Fibroblast of lung (primary cell): ENCODE measurements around the gene SEC14L5. TPM values are rescaled to one million over a fixed set of nuclear protein-coding genes. Genes with fewer than 3 reads are reported as not detected.
A peak's percentile ranks its signal among the peaks of the same experiment; 100 is the strongest.

Source experiments
- DNase-seq, 2 donors: peaks; one replicate each; pipeline versions ENCODE4 v3.0.0 to v3.0.0-alpha.2; 2010; ENCODE audit warnings: low read depth in 2 of 2
- H2AFZ ChIP-seq: 2 replicates; pipeline ENCODE4 v1.5.1; 2012; ENCODE audit warnings: low read length, control low read depth, inconsistent platforms
- H3K27ac ChIP-seq: 2 replicates; pipeline ENCODE4 v1.5.1; 2011; ENCODE audit warnings: low read length, control low read depth; ENCODE audit not compliant: insufficient read depth
- H3K27me3 ChIP-seq: 2 replicates; pipeline ENCODE4 v1.5.1; 2011; ENCODE audit warnings: mild to moderate bottlenecking, low read length; ENCODE audit not compliant: control insufficient read depth, insufficient read depth
- H3K36me3 ChIP-seq: 2 replicates; pipeline ENCODE4 v1.5.1; 2011; ENCODE audit warnings: low read length; ENCODE audit not compliant: control insufficient read depth, insufficient read depth
- H3K4me1 ChIP-seq: 2 replicates; pipeline ENCODE4 v1.5.1; 2011; ENCODE audit warnings: low read length; ENCODE audit not compliant: control insufficient read depth, insufficient read depth; ENCODE audit errors: extremely low read depth
- H3K4me2 ChIP-seq: 2 replicates; pipeline ENCODE4 v1.5.1; 2011; ENCODE audit warnings: low read length, control low read depth; ENCODE audit not compliant: insufficient read depth; ENCODE audit errors: extremely low read depth
- H3K4me3 ChIP-seq, 4 experiments: fragments of 200-600 bp in 1 of 4; sonication (generic) in 1 of 4; replicated peaks in 1 of 4; 2 replicates each; pipeline ENCODE4 v1.5.1; 2011 to 2016; ENCODE audit warnings: low read length in 4 of 4, low read depth in 3 of 4, mild to moderate bottlenecking in 3 of 4, control low read depth in 2 of 4, inconsistent platforms in 1 of 4, mixed read lengths in 1 of 4; ENCODE audit not compliant: insufficient read depth in 1 of 4; ENCODE audit errors: control extremely low read depth in 1 of 4
- H3K79me2 ChIP-seq: 2 replicates; pipeline ENCODE4 v1.5.1; 2012; ENCODE audit warnings: mild to moderate bottlenecking, low read length, inconsistent platforms; ENCODE audit not compliant: control insufficient read depth, insufficient read depth
- H3K9ac ChIP-seq: 2 replicates; pipeline ENCODE4 v1.5.1; 2011; ENCODE audit warnings: mild to moderate bottlenecking, low read length, control low read depth; ENCODE audit not compliant: insufficient read depth
- H3K9me3 ChIP-seq: 2 replicates; pipeline ENCODE4 v1.5.1; 2012; ENCODE audit warnings: low read depth, low read length; ENCODE audit not compliant: control insufficient read depth, insufficient read depth
- H4K20me1 ChIP-seq: 2 replicates; pipeline ENCODE4 v1.5.1; 2011; ENCODE audit warnings: low read length; ENCODE audit not compliant: control insufficient read depth, insufficient read depth; ENCODE audit errors: extremely low read depth
- CTCF ChIP-seq, 2 donors: IDR thresholded peaks in 1 of 2; conservative IDR thresholded peaks in 1 of 2; 1 replicate in 1 of 2; 2 replicates in 1 of 2; pipeline ENCODE4 v1.5.1; 2011 to 2012; ENCODE audit warnings: low read length in 2 of 2, control low read depth in 1 of 2, inconsistent platforms in 1 of 2, low read depth in 1 of 2, mild to moderate bottlenecking in 1 of 2
- EZH2 ChIP-seq: IDR thresholded peaks from 2 replicates; pipeline ENCODE4 v1.5.1; 2012; ENCODE audit warnings: low read length, control low read depth, mild to moderate bottlenecking; ENCODE audit errors: missing control alignments
- polyA plus RNA-seq, 2 donors: library from polyadenylated mRNA; depleted of rRNA in 1 of 2; stranded (reverse) in 1 of 2; unstranded in 1 of 2; fragments of >200 nt; gene quantifications; 2 replicates each; pipeline ENCODE4 v1.2.1, GENCODE V29; 2011 to 2012; ENCODE audit warnings: missing spikeins in 1 of 2
- total RNA-seq: library from RNA; depleted of rRNA; stranded (reverse); fragments of >200 nt; gene quantifications from 2 replicates; pipeline ENCODE4 v1.2.1, GENCODE V29; 2014

Gene SEC14L5
- total and polyA plus RNA-seq, 2 donors (not counting 1 experiment from before 2014, with no cell fraction given): 0.05 to 0.99 TPM

- H3K79me2 ChIP-seq: no peaks in the 10 kb centered on the region
- H3K27me3 ChIP-seq: peaks cover 17% of the 10 kb centered on the region
- H3K9me3 ChIP-seq: no peaks in the 10 kb centered on the region
- no peak overlapping the region for H3K4me3 ChIP-seq
- H2AFZ ChIP-seq: no peak overlapping the region
- no peak overlapping the region for H3K9ac ChIP-seq
- no peak overlapping the region for H3K4me2 ChIP-seq
- H3K4me1 ChIP-seq: peaks cover 6% of the 10 kb centered on the region
- no peak for DNase-seq
- no peaks in the 10 kb centered on the region for H4K20me1 ChIP-seq
- H3K27ac ChIP-seq: no peak overlapping the region
- H3K36me3 ChIP-seq: no peaks in the 10 kb centered on the region
- TF ChIP-seq CTCF (conservative IDR thresholded peaks at IDR 0.05 in 1 of 2, IDR thresholded peaks at IDR 0.05 in 1 of 2; ENCODE audit: low read depth in 1 of 2, low read length in 2 of 2) (no peak), EZH2 (no peak)
Observed at GRCh38 chr16:4934591-4934990, 23.5 kb upstream of the SEC14L5 start.

GRCh38 chr16:4935241-4935855 lies 22.8 kb upstream of the SEC14L5 start:
- H3K4me2 ChIP-seq: no peak overlapping the region
- no peaks in the 10 kb centered on the region for H3K79me2 ChIP-seq
- peak in 1 of 2 donors; percentile 92 for DNase-seq
- no peak overlapping the region for H3K9ac ChIP-seq
- H3K36me3 ChIP-seq: no peaks in the 10 kb centered on the region
- peaks cover 15% of the 10 kb centered on the region for H3K27me3 ChIP-seq
- H3K4me1 ChIP-seq: peaks cover 6% of the 10 kb centered on the region
- no peak overlapping the region for H3K27ac ChIP-seq
- H2AFZ ChIP-seq: no peak overlapping the region
- H4K20me1 ChIP-seq: no peaks in the 10 kb centered on the region
- TF ChIP-seq CTCF (conservative IDR thresholded peaks at IDR 0.05 in 1 of 2, IDR thresholded peaks at IDR 0.05 in 1 of 2; ENCODE audit: low read depth in 1 of 2, low read length in 2 of 2): no peak
- H3K9me3 ChIP-seq: no peaks in the 10 kb centered on the region
- peak overlapping the region in 2 of 4 experiments; percentile 57 to 80 for H3K4me3 ChIP-seq

DNA sequence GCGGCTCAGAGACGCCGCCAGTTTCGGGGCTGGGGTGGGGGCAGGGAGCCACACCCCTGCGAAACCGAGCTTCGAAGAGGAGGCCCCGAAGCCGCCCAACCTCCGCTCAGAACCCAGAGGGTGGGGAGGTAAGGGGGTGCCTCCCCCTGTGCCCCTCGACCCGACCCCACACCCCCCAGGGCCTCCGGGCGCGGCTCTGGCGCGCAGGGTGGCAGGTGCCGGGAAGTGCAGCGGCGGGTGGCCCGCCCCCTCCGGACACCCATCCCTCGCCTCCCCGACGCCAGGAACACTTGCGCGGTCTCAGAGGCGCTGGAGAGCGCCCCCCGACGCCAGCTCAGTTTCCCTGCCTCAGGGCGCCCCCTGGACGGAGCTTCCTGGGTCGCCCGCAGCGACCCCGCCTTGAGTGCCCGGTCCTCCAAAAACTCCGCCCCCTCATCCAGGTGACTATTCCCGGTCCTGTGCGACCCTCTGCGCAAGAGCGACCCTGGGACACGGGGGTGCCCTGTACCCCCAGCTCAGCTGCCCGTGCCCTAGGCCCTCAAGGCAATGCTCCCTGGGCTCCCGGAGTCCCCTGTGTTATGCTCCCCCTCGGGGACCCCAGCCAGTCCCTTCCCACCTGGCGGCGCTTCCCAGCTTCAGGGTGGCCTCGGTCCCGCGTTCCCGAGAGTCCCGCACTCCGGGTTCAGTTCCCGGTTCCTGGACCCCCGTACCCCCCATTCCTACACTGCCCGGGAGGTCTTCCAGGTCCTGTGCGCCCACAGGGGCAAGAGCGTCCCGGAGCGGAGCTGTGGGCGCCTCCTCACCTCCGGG lies 21.7 kb upstream of the SEC14L5 start:
- Histone ChIP-seq H3K9ac (peak overlapping the region; percentile 32), H3K36me3 (no peaks in the 10 kb centered on the region), H3K4me2 (peak overlapping the region; percentile 4), H3K9me3 (no peaks in the 10 kb centered on the region), H3K4me1 (peaks cover 8% of the 10 kb centered on the region), H3K79me2 (no peaks in the 10 kb centered on the region), H2AFZ (no peak overlapping the region), H3K27me3 (peaks cover 15% of the 10 kb centered on the region), H4K20me1 (no peaks in the 10 kb centered on the region), H3K27ac (no peak overlapping the region), H3K4me3 (peak overlapping the region; percentile 9 to 80 (median 50))
- TF ChIP-seq EZH2 (peak; percentile 69), CTCF (conservative IDR thresholded peaks at IDR 0.05 in 1 of 2, IDR thresholded peaks at IDR 0.05 in 1 of 2; ENCODE audit: low read depth in 1 of 2, low read length in 2 of 2) (peak; percentile 20 to 29)
- DNase-seq: peak in 1 of 2 donors; percentile 32
